Measurements from ENCODE around the gene RBMS3. TPM values are rescaled to one million over a fixed set of nuclear protein-coding genes. Genes with fewer than 3 reads are reported as not detected.

RBMS3 gene
- total RNA-seq, 1 experiment from 2014 or later, result 1.3 TPM

GRCh38 chr3:29958816-29959215 lies 677.9 kb downstream of the RBMS3 start:
- DNase-seq, result no peak
- intact Hi-C loops (cut with micrococcal nuclease; ENCODE audit: unreplicated experiment), result no loop called here
- CTCF ChIA-PET, result no interaction called here

DNA sequence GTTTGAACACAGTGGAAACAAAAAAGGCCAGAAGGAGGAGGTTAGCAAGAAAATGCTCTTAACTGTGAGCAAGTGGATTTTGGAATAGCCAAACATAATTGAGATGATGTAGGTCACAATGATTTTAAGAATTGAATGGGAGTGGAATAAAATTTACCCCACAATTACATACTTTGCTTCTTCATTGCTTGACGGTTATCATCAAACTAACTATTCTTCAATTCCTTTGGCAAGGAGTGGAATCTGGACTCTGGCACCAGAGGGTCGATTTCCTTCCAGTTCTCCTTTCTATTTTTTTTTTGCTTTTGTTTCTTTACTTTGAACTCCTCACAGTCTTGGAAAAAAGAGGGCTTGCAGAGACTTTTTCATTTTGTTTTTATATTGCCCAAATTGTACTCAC lies 691.0 kb downstream of the RBMS3 start:
- H3K9me3 Mint-ChIP-seq (ENCODE audit: low read depth, unreplicated experiment), result peaks cover 5% of the 10 kb centered on the region
- H3K27me3 Mint-ChIP-seq (ENCODE audit: unreplicated experiment), result no peaks in the 10 kb centered on the region
- TF ChIP-seq CTCF (IDR thresholded peaks at IDR 0.05; ENCODE audit: unreplicated experiment), result no peak
- no peak for DNase-seq
- no peaks in the 10 kb centered on the region for H3K36me3 Mint-ChIP-seq (ENCODE audit: insufficient read depth, unreplicated experiment)
- no peaks in the 10 kb centered on the region for H3K4me1 Mint-ChIP-seq (ENCODE audit: low read depth, unreplicated experiment)
- no TSS peak for BruUV-seq (replicated peaks)
- intact Hi-C loops (cut with micrococcal nuclease; ENCODE audit: unreplicated experiment), result no loop called here
- H3K27ac Mint-ChIP-seq (ENCODE audit: unreplicated experiment), result no peak overlapping the region
- CTCF ChIA-PET, result no interaction called here
- no peak overlapping the region for H3K4me3 Mint-ChIP-seq (ENCODE audit: low read depth, unreplicated experiment)

More at GRCh38 chr3:29958816-29959215, 677.9 kb downstream of the RBMS3 start:
- no TSS peak for BruUV-seq (replicated peaks)
- Mint-ChIP-seq H3K27me3 (ENCODE audit: unreplicated experiment) (no peaks in the 10 kb centered on the region), H3K36me3 (ENCODE audit: insufficient read depth, unreplicated experiment) (no peaks in the 10 kb centered on the region), H3K27ac (ENCODE audit: unreplicated experiment) (no peak overlapping the region), H3K9me3 (ENCODE audit: low read depth, unreplicated experiment) (no peaks in the 10 kb centered on the region), H3K4me1 (ENCODE audit: low read depth, unreplicated experiment) (no peaks in the 10 kb centered on the region), H3K4me3 (ENCODE audit: low read depth, unreplicated experiment) (no peak overlapping the region)
- no peak for TF ChIP-seq CTCF (IDR thresholded peaks at IDR 0.05; ENCODE audit: unreplicated experiment)

GRCh38 chr3:29972320-29972993 lies 691.6 kb downstream of the RBMS3 start:
- no peak for TF ChIP-seq CTCF (IDR thresholded peaks at IDR 0.05; ENCODE audit: unreplicated experiment)
- peaks cover 5% of the 10 kb centered on the region for H3K9me3 Mint-ChIP-seq (ENCODE audit: low read depth, unreplicated experiment)
- H3K4me3 Mint-ChIP-seq (ENCODE audit: low read depth, unreplicated experiment), result no peak overlapping the region
- H3K27me3 Mint-ChIP-seq (ENCODE audit: unreplicated experiment), result no peaks in the 10 kb centered on the region
- no peaks in the 10 kb centered on the region for H3K36me3 Mint-ChIP-seq (ENCODE audit: insufficient read depth, unreplicated experiment)
- DNase-seq, result no peak
- BruUV-seq (replicated peaks), result no TSS peak
- intact Hi-C loops (cut with micrococcal nuclease; ENCODE audit: unreplicated experiment), result no loop called here
- H3K4me1 Mint-ChIP-seq (ENCODE audit: low read depth, unreplicated experiment), result no peaks in the 10 kb centered on the region
- CTCF ChIA-PET, result no interaction called here
- H3K27ac Mint-ChIP-seq (ENCODE audit: unreplicated experiment), result no peak overlapping the region

DNA sequence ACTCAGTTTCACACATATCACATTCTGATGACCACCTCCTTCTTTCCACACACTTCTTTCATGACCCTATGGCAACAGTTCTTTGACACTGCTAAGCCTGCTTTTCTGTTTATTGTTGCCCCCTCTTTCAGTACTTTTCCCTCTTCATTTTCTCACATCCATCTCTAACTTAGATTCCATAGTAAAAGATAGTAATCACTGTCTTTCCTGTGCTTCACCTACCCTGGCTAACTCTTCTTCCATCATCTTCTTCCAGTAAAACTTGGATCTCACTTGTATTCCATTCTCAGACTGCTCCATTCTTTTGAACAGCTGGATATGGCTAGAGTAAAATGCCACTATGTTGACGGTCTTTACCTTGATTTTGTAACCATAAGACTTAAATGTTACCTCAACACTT lies 692.9 kb downstream of the RBMS3 start:
- no TSS peak for BruUV-seq (replicated peaks)
- intact Hi-C loops (cut with micrococcal nuclease; ENCODE audit: unreplicated experiment), result no loop called here
- no peaks in the 10 kb centered on the region for H3K4me1 Mint-ChIP-seq (ENCODE audit: low read depth, unreplicated experiment)
- H3K27me3 Mint-ChIP-seq (ENCODE audit: unreplicated experiment), result no peaks in the 10 kb centered on the region
- no peak overlapping the region for H3K4me3 Mint-ChIP-seq (ENCODE audit: low read depth, unreplicated experiment)
- H3K36me3 Mint-ChIP-seq (ENCODE audit: insufficient read depth, unreplicated experiment), result no peaks in the 10 kb centered on the region
- H3K9me3 Mint-ChIP-seq (ENCODE audit: low read depth, unreplicated experiment), result peaks cover 5% of the 10 kb centered on the region
- DNase-seq, result no peak
- CTCF ChIA-PET, result no interaction called here
- no peak overlapping the region for H3K27ac Mint-ChIP-seq (ENCODE audit: unreplicated experiment)
- no peak for TF ChIP-seq CTCF (IDR thresholded peaks at IDR 0.05; ENCODE audit: unreplicated experiment)
